Activated CD8-positive, alpha-beta memory T cell treated with anti-CD3 and anti-CD28 coated beads for 48 hours (primary cell): Measurements from ENCODE around the gene CDK5R1.

ENCODE experiments used
- DNase-seq, 3 experiments: peaks; one replicate each; pipeline ENCODE4 v3.0.0-alpha.2; 2020; ENCODE audit warnings: low read depth in 2 of 3, low spot score in 2 of 3

Gene CDK5R1

DNA sequence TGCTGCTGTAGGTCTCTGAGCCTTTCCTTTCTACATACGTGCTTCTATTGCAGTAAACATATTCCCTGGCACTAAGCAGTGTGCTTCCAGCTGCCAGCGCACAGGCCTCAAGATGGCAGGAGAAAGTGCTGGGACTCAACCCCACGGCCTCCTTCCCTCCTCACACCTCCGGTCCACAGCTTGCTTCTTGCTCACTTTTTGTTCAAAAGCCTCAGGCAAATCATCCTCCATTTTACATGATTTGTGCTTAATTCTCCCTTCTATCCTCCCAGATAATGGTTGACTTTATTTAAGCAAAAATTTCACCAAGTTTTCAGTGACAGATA lies 5.4 kb downstream of the CDK5R1 start:
- DNase-seq: no peak

DNA sequence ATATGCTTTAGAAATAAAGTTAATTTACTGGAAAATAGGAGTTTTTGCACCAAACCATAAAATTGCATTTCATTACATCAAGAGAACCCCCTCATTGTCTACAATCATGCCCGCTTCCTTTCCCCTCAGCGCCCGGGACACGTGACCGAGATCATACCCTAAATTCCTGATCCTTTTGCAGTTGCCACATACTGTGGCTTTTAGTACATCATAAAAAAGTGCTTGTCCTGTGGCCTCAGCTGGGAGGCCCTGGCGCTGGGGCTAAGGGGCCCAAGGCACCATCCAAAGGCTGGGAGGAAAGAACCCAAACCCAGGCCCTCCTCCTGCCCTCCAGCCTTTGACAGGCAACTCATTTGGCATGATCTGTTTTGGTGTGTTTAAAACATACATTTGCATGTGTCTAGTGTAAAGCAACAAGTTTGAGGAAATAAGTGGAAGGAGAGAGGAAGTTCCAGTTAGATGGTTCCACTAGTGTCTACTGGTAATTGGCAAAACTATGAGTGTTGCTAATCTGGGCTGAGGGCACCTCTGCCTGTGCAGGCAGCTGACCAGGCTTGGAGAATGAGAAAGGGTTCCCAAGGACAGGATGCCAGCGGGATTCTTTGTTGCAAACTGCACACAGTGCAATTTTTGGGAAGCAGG lies 6.0 kb downstream of the CDK5R1 start:
- DNase-seq: no peak

DNA sequence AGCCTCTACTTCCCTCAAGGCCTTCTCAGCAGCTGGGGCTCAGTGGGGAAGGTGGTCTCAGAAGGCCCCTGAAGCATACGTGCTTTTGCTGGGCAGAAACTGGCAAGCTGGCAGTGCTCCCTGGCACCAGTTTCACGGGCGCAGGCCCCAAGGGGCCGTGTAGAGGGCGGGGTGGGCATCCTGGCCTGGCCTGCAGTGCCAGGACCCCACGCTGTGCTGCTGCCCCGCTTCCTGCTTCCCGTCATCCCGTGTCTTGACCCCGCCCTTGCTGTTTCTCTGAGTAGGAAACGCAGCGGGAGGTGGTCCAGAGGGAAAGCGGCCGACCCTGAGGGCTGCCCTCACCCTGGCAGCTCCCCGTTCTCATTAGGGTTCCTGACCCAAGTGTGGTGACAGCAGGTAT lies 6.8 kb downstream of the CDK5R1 start:
- DNase-seq: no peak

DNA sequence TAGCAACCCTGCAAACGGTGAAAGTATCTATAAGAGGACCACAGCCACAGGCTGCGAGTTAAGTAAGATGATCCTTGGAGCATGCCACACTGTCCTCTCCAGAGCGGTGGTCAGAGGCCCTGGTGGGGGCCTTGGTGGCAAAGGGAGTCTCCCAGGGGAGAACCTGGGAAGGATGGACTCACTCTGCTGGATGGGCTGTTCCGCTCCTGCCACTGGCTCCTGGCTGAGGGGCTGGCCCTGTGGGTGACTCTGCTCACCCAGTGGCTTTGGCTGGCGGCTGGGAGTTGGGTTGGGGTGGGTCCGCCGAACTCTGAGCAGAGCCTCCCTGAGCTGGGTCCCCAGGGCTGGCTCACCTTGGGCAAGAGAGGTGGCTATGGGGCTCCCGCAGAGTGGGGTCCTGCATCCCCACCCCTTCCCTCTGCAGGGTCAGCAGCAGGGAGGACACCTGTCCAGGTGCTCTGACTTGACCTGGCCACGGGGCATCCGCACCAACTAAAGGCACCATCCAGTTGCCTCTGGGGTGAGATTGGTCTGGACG lies 7.3 kb downstream of the CDK5R1 start:
- DNase-seq: no peak

DNA sequence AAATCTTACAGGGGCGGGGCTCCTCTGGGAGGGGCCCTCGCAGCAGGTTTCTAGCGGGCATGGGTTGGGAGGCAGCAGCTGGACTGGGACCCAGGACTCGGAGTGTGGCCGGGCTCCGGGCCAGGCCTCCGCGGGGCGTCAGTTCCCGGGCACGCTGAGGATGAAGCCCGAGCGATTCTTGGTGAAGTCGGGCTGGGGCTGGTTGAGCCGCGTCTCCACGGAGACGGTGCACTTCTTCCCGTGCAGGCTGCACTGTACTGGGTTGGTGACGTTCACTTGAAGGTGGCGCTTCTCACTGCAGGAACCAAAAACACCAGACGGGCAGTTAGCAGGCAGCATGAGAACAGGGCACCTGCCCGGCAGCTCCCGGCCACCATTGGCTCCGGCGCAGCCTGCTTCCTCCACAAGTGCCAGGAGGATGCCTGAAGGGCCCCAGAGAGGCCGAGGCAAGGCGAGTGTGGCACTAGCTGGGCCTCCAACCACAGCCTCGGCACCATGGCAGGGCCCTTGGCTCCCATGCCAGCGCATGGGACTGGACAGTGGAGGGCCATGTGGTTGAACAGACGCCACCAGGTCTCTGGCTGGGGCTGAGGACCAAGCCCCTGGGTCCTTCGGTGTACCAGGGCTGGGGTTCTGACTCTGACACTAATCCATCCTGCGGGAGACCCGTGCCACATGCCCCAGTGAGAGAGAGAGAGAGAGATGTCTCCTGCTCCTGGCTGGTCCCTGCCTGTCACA lies 8.0 kb downstream of the CDK5R1 start:
- no peak for DNase-seq

DNA sequence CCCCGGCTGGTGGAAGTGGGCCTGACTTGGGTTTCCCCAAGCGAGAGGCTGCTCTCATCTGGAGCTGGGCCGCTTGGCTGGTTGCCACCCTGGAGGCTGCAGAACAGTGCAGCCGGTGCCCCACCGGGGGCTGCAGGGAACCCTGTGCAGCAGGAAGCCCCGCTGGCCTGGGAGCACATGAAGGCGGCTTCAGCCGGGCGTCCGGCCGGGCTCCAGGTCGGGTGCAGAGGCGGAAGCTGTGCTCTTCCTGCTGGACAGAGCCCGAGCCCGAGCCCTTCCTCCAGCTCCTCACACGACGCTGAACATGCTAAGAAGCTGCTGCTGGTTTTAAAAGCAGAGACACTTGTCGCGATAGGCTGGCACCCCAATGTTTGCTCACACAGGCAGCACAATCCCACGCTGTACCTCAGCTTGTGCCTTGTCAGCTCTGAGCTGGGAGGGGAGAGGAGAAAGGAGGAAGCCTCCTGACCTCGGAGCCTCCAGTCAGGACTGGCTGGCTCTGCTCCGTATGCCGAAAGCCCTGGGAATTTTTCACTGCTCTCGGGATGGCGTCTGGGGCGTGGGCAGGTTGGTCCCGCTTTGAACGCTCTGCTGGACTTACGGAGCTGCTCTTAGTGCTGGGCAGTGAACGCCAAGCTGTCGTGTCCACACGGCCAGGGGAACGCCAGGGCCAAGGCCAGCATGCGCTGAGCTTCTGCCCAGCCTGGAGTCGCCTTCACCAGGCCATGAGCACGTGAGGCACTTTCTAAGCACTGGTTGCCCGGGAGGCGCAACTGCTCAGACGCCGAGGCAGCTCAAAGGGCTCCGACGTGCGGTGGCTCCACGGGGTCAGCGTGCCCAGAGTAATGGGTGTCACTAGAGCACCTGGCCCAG lies 8.8 kb downstream of the CDK5R1 start:
- no peak for DNase-seq

DNA sequence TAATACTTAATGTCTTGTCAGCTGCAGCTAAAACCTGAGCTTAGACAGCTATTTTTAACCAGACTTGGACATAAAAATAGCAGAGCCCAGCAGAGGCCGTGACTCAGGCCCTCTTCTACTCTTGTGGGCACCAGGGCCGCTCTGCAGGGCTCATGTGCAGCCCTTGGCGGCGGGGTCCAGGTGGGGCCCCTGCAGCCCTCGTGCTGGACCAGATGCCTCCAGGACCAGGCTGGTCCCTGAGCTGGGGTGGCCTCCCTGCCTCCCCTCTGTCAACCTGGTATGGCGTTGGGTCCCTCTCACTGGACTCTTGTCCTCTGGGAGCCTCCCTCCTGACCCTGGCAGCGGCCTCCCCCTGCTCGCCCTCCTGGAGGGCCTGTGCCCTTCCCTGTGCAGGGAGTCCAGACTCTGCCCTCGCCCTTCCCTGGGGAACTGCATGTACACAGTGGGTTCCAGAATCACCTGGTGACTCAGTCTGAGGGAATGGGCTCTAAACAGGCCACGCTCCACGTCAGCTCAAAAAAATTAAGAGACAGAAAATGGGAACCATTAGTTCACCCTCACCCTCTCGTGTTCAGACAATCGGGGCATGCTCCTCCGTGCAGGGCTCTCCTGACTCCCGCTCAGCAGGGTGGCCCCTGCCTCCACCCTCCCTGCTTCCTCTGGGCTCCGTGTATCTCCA lies 9.7 kb downstream of the CDK5R1 start:
- DNase-seq: no peak

DNA sequence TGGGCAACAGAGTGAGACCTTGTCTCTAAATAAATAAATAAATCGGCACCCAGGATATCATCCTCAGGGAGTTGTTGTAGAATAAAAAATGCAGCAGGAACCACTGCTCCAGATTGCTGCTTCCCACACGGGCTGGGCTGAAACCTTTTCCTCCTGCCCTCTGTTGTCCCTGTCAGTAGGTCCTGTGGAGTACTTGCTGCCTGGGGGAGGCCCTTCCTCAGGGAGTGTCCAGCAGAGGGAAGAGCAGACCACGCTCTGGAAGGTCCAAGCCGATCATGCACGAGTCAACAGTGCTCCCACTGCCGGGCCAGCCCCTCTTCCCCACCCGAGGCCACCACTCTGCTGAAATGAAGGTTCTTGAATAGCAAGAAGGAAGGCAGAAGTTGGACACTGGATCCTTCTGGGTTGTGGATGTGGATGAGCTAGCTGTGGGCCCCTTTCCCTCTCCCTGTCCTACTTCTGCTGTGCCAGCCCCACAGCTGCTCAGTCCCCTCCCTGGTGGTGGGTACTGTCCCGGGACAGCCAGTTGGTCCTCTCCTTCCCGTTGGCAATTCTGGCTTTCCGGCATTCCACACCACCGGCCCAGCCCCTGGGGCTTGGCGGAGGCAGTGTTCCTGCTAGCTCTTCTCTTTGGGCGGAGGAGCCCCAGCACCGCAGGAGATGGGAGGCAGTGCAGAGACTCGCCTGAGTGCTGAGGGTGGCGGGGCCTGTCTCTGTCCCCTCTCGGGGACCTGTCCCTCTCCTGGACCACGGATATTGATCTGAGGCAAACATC lies 10.8 kb downstream of the CDK5R1 start:
- no peak for DNase-seq

DNA sequence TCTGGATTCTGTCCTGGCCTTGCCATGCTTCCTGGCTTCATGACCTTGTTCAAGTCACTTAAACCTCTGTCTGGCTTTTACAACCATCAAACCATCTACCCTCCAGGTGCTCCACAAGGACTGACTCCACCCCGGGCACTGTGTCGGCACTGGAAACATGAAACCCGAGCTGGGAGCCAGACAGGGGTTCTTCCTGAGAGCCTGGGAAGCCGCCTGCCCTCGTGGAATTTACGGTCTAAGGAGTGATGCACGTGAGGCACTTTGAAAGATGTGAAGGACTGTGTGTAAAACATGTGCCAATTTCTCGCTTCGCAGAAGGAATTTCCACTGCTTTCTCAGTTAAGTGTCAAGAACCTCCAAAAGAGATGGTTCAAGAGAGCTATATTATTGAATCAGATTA lies 11.6 kb downstream of the CDK5R1 start:
- no peak for DNase-seq

DNA sequence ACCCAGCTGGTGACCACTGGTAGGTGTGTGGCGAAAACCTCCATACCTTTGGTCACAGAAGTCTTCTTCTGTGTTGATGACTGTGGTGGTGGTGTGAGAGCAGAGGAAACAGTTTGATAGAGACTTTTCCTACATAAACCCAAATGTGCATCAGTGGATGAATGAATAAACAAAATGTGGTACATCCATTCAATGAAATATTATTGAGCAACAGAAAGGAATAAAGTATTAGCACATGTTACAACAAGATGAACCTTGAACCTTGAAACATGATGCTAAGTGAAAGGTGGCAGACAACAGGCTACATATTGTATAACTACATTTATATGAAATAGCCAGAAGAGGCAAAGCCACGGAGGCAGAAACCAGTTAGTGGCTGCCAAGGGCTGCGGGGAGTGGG lies 15.2 kb downstream of the CDK5R1 start:
- no peak for DNase-seq

DNA sequence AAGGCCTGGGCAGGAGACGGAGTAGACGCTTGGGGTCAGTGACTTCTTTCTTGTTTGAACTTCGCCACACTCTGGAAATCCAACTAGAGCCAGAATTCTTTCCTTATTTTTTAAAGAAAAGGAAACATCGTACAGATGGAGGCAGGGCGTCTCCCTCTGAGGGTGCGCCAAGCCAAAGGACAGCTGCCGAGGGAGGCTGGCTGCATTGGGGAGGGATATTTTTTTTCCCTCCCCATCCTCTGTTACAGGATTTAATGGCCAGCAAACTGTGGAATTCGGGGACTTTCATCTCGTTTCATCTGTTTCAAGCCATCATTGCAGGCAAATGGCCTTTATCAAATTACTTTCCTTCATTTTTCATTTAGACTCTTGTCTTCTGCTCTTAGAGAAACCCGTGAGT lies 15.9 kb downstream of the CDK5R1 start:
- DNase-seq: no peak

DNA sequence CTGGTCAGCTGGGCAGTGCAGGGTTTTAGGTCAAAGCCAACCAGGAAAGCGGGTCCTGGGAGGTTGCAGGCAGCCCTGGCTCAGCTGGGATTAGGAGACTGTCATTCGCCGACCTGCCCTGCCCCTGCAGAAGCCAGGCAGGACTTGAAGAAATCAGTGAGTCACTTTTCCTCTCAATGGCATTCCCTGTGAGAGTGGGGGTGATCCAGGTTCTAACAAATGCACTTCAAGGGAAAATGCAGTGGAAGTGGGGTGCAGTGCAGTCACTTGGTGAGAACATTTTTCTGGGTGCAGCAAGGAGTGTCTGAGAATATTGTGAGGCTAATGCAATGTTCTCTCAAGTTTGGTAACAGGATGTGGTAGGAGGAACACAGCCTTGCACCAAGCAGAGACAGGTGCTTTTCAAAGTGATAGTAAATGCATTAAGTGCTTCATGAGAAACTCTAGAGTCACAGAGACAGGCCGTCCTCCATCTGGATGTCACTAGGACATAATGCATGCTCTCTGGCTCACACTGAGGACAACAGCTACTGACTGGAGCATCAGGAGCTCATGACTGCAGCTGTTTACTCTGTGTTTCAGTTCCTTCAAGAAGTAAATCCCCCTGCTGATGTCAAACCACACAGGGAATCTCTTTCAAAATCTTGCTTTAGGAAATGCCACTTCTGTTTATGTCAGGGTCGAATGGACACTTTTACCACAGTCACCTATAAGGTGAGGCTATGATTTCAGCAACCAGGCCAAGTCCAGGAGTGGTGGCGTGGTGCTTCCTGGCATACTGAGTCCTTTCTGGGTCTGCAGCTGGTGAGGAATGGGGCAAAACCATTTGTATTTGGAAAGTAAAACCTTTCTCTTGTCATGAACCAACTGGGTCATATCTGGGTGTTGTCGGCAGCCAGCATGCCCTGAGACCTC lies 16.7 kb downstream of the CDK5R1 start:
- no peak for DNase-seq

DNA sequence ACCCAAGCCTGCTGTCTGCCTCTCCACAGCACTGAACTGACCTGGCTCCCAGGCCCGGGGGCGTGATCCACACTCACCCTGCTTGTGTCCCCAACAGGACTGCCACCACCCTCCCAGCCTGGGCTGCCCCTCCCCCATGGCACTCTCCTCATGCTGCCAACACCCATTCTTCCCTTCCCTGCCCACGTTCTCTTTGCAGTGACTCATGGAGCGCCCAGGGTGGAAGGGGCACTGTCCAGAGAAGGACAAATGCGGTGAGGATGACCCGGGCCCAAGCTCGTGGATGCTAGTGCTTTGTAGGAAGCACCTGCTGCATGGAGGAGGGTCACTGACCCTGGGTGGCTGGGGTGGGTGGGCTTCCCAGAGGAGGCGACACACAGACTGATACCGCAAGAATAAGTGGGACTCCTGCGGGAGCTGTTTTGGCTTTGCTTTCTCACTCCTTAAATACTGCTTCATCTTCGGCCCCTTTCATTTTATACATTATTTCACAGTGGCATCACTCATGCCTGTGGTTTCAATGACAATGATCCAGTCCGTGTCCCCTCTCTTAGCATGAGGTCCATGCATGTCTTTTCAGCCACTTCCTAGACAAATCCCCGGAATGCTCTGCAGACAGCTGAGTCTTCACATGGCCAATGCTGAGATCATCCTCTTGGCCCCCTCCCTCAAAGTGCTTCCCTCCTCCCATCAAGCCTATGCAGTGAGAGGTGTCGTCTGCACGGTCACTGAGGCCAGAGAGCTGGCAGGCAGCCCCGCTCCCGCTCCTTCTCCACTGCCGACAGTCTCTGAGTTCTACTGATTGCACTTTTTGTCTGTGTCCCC lies 17.6 kb downstream of the CDK5R1 start:
- no peak for DNase-seq

DNA sequence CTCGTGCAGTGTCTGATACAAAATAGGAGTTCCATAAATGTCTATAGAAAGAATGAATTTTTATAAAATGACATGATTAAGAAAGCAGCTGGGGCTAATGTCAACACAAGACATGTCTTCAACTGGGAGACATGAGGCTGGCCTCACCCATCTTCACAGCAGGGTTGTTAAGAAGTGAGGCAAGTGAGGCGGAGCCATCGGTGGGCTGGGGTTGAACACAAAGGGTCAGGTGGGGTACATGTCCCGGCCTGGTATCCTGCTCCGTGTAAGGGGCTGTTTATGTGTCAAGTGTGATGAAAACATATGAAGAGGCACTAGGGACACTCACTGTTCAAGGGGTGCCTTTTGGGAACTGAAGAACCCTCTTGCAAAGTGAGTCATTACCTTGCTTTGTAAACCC lies 22.1 kb downstream of the CDK5R1 start:
- DNase-seq: no peak

DNA sequence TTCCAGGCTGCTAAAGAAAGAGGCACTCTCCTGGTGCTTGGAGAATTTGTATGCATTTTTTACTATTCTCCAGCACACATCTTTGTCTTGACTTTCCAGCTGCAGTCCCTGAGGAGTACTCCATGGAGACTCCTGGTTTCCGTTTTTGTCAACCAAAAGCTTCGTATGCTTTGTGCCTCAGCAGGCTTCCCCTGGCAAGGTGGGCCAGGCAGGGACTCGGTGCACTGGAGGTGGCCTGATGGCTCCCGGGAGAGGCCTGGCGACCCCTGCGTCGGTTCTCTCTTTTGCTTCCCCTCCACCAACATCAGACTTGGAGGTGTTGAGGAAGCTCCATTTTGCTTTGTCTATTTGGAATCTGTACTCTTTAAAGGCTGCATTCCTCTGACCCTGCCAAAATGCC lies 23.7 kb downstream of the CDK5R1 start:
- no peak for DNase-seq

DNA sequence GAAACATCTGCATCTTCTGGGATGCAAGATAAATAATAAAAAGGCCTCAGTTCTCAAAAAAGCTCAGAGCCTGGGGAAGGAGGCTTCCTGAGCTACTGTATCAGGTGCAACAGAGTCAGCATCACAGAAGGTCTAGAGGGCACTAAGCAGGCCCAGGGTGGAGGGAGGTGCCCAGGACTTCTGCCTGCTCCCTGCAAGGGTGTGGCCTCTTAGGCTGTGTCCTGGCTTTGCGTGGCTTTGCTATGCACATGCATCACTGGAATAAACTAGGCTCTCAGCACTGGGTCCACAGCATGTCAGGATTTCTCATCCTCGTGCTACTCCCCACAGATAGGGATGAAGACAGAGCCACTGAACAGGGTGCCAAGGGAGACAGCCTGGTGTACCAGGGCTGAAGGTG lies 25.5 kb downstream of the CDK5R1 start:
- DNase-seq: no peak

DNA sequence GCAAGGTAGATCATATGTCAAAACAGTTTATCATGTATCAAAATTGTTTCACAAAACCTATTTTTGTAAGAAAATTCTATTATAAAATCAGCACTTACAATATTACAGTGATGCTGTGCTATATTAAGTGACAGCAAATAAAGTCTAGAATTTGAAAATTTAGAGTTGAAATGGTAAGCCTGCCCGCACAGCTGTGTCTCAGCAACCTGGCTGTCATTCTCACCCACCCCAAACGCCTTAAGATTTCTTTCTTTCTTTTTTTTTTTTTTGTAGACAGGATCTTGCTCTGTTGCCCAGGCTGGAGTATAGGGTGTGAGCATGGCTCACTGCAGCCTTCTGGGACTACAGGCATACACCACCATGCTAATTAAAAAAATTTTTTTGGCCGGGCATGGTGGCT lies 26.8 kb downstream of the CDK5R1 start:
- DNase-seq: no peak

DNA sequence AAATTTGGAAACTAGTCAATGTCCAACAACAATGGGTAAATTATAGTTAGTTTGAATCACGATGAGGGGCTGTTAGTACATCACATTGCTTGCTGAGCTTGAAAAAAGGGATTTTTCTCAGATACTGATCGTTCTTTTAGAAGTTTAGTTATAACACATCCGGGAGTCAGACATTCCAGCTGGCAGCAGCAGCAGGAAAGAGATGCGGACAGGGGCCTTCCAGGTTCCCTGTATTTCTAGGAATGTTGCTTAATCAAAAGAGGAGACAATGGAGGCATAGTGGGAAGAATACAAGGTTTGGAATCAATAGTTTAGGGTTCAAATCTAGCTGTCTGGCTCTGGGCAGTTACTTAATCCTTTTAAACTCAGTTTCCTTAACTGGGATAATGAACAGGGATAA lies 27.8 kb downstream of the CDK5R1 start:
- DNase-seq: no peak
